H1 (cell line): ENCODE results near the gene CRYGD. TPM values are rescaled to one million over a fixed set of nuclear protein-coding genes. Genes with fewer than 3 reads are reported as not detected.

ENCODE experiments used
- CTCF ChIA-PET: fragments of 300-600 bp; sonication (Branson Sonifier 250); formaldehyde crosslinking; loops from one replicate; lab custom pipeline; 2021; ENCODE audit not compliant: partially characterized antibody; lab: Charles Lee
- POLR2A ChIA-PET: fragments of 300-600 bp; sonication (Branson Sonifier 250); formaldehyde crosslinking; loops from one replicate; lab custom pipeline; 2021; ENCODE audit warnings: inconsistent platforms; ENCODE audit not compliant: partially characterized antibody; lab: Charles Lee
- DNase-seq, 2 experiments: peaks; one replicate each; pipeline versions ENCODE4 v3.0.0 to v3.0.0-alpha.2; 2010 to 2022; ENCODE audit warnings: low spot score in 2 of 2, low read depth in 1 of 2, mixed read lengths in 1 of 2
- FAIRE-seq: peaks from 2 replicates; lab custom pipeline; 2011; peaks lifted over from hg19 to GRCh38; lab: Jason Lieb, UNC
- H2AFZ ChIP-seq: 2 replicates; pipeline ENCODE4 v1.8.1; 2012; ENCODE audit warnings: low read length, inconsistent platforms
- H2AK5ac ChIP-seq: 2 replicates; pipeline ENCODE4 v1.6.1; 2013; ENCODE audit warnings: low read depth, low read length
- H2BK120ac ChIP-seq: replicated peaks from 2 replicates; pipeline ENCODE3; 2013; ENCODE audit warnings: low read depth, low read length, inconsistent platforms
- H2BK12ac ChIP-seq: 2 replicates; pipeline ENCODE4 v1.6.1; 2013; ENCODE audit warnings: low read depth, low read length
- H2BK15ac ChIP-seq: 2 replicates; pipeline ENCODE4 v1.6.1; 2013; ENCODE audit warnings: low read length
- H2BK20ac ChIP-seq: 2 replicates; pipeline ENCODE4 v1.6.1; 2013; ENCODE audit warnings: low read length
- H2BK5ac ChIP-seq: 2 replicates; pipeline ENCODE4 v1.6.1; 2013; ENCODE audit warnings: low read depth, low read length
- H3K14ac ChIP-seq: 2 replicates; pipeline ENCODE4 v1.6.1; 2013; ENCODE audit warnings: inconsistent platforms; ENCODE audit not compliant: insufficient read length
- H3K18ac ChIP-seq: 2 replicates; pipeline ENCODE4 v1.6.1; 2013; ENCODE audit warnings: low read length; ENCODE audit errors: extremely low read depth
- H3K23ac ChIP-seq: 2 replicates; pipeline ENCODE4 v1.6.1; 2013; ENCODE audit warnings: inconsistent platforms; ENCODE audit not compliant: insufficient read length
- H3K23me2 ChIP-seq: 2 replicates; pipeline ENCODE4 v1.6.1; 2013; ENCODE audit warnings: low read depth, low read length
- H3K27ac ChIP-seq: 2 replicates; pipeline ENCODE4 v1.6.1; 2011; ENCODE audit warnings: low read depth, low read length, inconsistent platforms
- H3K27me3 ChIP-seq, 4 experiments: replicated peaks in 1 of 4; 1 replicate in 1 of 4; 2 replicates in 3 of 4; pipeline versions ENCODE4 v1.6.1 to v1.8.1; 2011 to 2013; ENCODE audit warnings: low read length in 3 of 4, mild to moderate bottlenecking in 3 of 4, inconsistent platforms in 2 of 4, mixed read lengths in 2 of 4, moderate library complexity in 1 of 4; ENCODE audit not compliant: control insufficient read depth in 3 of 4, insufficient read depth in 3 of 4; ENCODE audit errors: extremely low read depth in 1 of 4
- H3K36me3 ChIP-seq, 4 experiments: 2 replicates each; pipeline versions ENCODE4 v1.6.1 to v1.8.1; 2011 to 2013; ENCODE audit warnings: mild to moderate bottlenecking in 4 of 4, low read length in 3 of 4, moderate library complexity in 2 of 4, control low read depth in 1 of 4, inconsistent platforms in 1 of 4; ENCODE audit not compliant: insufficient read depth in 4 of 4, control insufficient read depth in 2 of 4
- H3K4ac ChIP-seq: replicated peaks from 2 replicates; pipeline ENCODE3; 2013; ENCODE audit warnings: low read length, low read depth, mixed read lengths, inconsistent platforms; ENCODE audit not compliant: insufficient read length
- H3K4me1 ChIP-seq, 4 experiments: replicated peaks in 1 of 4; 1 replicate in 1 of 4; 2 replicates in 3 of 4; pipeline versions ENCODE4 v1.6.1 to v1.8.1; 2011 to 2013; ENCODE audit warnings: low read length in 3 of 4, inconsistent platforms in 2 of 4, mixed read lengths in 1 of 4; ENCODE audit not compliant: insufficient read depth in 4 of 4, control insufficient read depth in 3 of 4
- H3K4me2 ChIP-seq, 2 experiments: 2 replicates each; pipeline versions ENCODE4 v1.6.1 to v1.8.1; 2011 to 2013; ENCODE audit warnings: low read depth in 2 of 2, low read length in 2 of 2, control low read depth in 1 of 2, inconsistent platforms in 1 of 2, mild to moderate bottlenecking in 1 of 2; ENCODE audit not compliant: insufficient read depth in 1 of 2
- H3K4me3 ChIP-seq, 4 experiments: fragments of 200-600, 300-600 bp in 1 of 4; sonication (generic), shearing (Covaris generic), sonication (Bioruptor Twin) in 1 of 4; 2 replicates each; pipeline versions ENCODE4 v1.5.1 to v1.8.1; 2011 to 2016; ENCODE audit warnings: low read length in 4 of 4, low read depth in 3 of 4, control low read depth in 2 of 4, inconsistent platforms in 2 of 4, mild to moderate bottlenecking in 2 of 4, mixed read lengths in 1 of 4, moderate library complexity in 1 of 4; ENCODE audit not compliant: insufficient read depth in 2 of 4; ENCODE audit errors: extremely low read depth in 1 of 4
- H3K56ac ChIP-seq: replicated peaks from 2 replicates; pipeline ENCODE3; 2013; ENCODE audit warnings: low read depth, mild to moderate bottlenecking, mixed read lengths, low read length, inconsistent platforms; ENCODE audit not compliant: insufficient read length
- H3K79me1 ChIP-seq: 2 replicates; pipeline ENCODE4 v1.6.1; 2013; ENCODE audit warnings: low read depth, low read length, control low read depth
- H3K79me2 ChIP-seq, 2 experiments: 2 replicates each; pipeline versions ENCODE4 v1.6.1 to v1.8.1; 2012 to 2013; ENCODE audit warnings: low read length in 2 of 2, mild to moderate bottlenecking in 2 of 2, inconsistent platforms in 1 of 2; ENCODE audit not compliant: insufficient read depth in 2 of 2, control insufficient read depth in 1 of 2
- H3K9ac ChIP-seq, 4 experiments: replicated peaks in 1 of 4; 1 replicate in 1 of 4; 2 replicates in 3 of 4; pipeline versions ENCODE4 v1.6.1 to v1.8.1; 2011 to 2013; ENCODE audit warnings: low read depth in 3 of 4, low read length in 3 of 4, control low read depth in 2 of 4, mild to moderate bottlenecking in 2 of 4, moderate library complexity in 2 of 4, inconsistent platforms in 1 of 4; ENCODE audit errors: extremely low read depth in 1 of 4
- H3K9me3 ChIP-seq, 2 experiments: 2 replicates each; pipeline versions ENCODE4 v1.6.1 to v1.8.1; 2012 to 2013; ENCODE audit warnings: mild to moderate bottlenecking in 2 of 2, moderate library complexity in 2 of 2, control low read depth in 1 of 2, inconsistent platforms in 1 of 2, low read depth in 1 of 2, low read length in 1 of 2, mixed read lengths in 1 of 2; ENCODE audit not compliant: insufficient read depth in 2 of 2
- H4K20me1 ChIP-seq, 2 experiments: replicated peaks in 1 of 2; 2 replicates each; pipeline versions ENCODE3 to v1.8.1; 2011 to 2013; ENCODE audit warnings: inconsistent platforms in 2 of 2, low read length in 2 of 2, mild to moderate bottlenecking in 1 of 2; ENCODE audit not compliant: insufficient read depth in 2 of 2, control insufficient read depth in 1 of 2
- H4K5ac ChIP-seq: 2 replicates; pipeline ENCODE4 v1.6.1; 2013; ENCODE audit warnings: low read length, low read depth, mixed read lengths, inconsistent platforms; ENCODE audit not compliant: insufficient read length
- H4K8ac ChIP-seq: 2 replicates; pipeline ENCODE4 v1.8.0; 2013; ENCODE audit warnings: mild to moderate bottlenecking, moderate library complexity, low read length, inconsistent platforms; ENCODE audit not compliant: insufficient read depth; ENCODE audit errors: extremely low read depth
- H4K91ac ChIP-seq: replicated peaks from 2 replicates; pipeline ENCODE3; 2013; ENCODE audit warnings: low read length, mixed read lengths, inconsistent platforms; ENCODE audit not compliant: insufficient read length
- CHD1 ChIP-seq: IDR thresholded peaks from 2 replicates; pipeline ENCODE4 v1.6.1; 2012; ENCODE audit warnings: low read depth, low read length, improper control_type of control experiment
- WGBS, 2 experiments: shearing (Covaris generic) in 1 of 2; methylation state at CpG; one replicate each; pipeline versions ENCODE4 v1.1.6 to v1.1.7; 2013 to 2015; ENCODE audit warnings: low lambda C conversion rate in 2 of 2, mixed read lengths in 2 of 2, inconsistent platforms in 1 of 2, low coverage in 1 of 2, missing lambda C conversion rate in 1 of 2; ENCODE audit not compliant: insufficient replicate concordance in 2 of 2, insufficient coverage in 1 of 2, insufficient read length in 1 of 2; ENCODE audit errors: extremely low coverage in 1 of 2, missing lambda C conversion rate in 1 of 2; 5-methylcytosine and 5-hydroxymethylcytosine counted together
- polyA plus RNA-seq, 7 experiments: library from polyadenylated mRNA; depleted of rRNA in 3 of 7; stranded (reverse) in 5 of 7; unstranded in 2 of 7; fragments of >200 nt in 5 of 7; fragments of 200-250 nt in 2 of 7; gene quantifications; 1 replicate in 5 of 7; 2 replicates in 1 of 7; 4 replicates in 1 of 7; pipeline versions ENCODE4 v1.2.1 to v1.2.3, GENCODE V29; 2011 to 2013; ENCODE audit warnings: missing spikeins in 2 of 7, mixed read lengths in 2 of 7
- total RNA-seq: library from RNA; stranded (reverse); fragmentation: NEBNext Ultra II Directional; extraction: Animal tissue kit (Norgen Biotek cat#: 25700); gene quantifications from 2 replicates; pipeline ENCODE4 v1.2.1, GENCODE V29; 2021

CRYGD gene
- total and polyA plus RNA-seq, 2 of the 8 experiments (the other 6 are each of a cell fraction or from before 2014, with no cell fraction given) = 2.9 to 7.1 TPM

DNA sequence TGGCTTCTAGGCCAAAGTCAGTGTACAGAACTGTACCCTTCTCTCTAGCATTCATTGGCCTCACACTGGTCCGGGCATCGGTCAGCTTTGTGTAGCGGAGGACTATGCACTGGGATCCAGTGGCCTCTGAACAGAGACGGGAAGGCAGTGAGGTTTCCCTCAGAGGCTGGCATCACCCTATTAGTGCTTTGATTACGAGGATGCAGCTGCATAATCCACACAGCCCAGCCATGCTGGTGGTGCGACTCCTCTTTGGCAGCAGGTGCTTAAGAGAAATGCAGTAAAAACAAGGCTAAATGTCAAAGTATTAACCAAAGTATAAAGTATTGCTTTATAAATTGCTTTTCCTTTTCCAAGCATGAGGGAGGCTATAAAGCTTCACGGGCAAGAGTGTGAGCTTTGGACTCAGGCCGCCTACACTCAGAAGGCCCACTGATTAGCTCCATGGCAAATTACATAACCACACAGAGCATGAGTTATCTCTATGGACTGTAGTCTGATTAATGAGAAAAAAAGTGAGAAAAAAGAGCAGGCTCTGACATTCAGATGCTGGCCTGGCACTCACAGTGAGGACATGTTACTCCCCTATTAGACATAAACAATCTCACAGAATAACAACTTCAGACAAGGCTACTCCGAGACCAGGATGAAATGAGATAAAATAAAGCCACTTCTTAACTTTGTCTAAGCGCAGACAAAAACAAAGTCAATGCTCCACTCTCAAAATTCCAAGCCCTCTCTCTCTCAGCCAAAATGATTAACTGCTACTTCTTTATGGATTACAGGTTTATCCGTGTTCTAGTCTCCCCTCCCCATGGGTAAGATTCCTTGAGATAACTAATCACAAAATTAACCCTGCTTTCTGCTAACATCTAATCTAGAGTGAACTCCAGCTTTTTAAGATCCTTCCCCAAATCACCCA lies 11.7 kb upstream of the CRYGD start:
- Histone ChIP-seq H3K4ac (no peak overlapping the region), H3K27me3 (no peaks in the 10 kb centered on the region), H2BK15ac (no peak overlapping the region), H2BK12ac (no peak overlapping the region), H3K79me1 (no peaks in the 10 kb centered on the region), H3K14ac (no peak overlapping the region), H2BK5ac (no peak overlapping the region), H3K23me2 (no peaks in the 10 kb centered on the region), H3K36me3 (no peaks in the 10 kb centered on the region), H3K9ac (no peak overlapping the region), H3K56ac (no peak overlapping the region), H3K23ac (no peak overlapping the region), H3K4me2 (no peak overlapping the region), H3K4me3 (no peak overlapping the region), H4K5ac (no peak overlapping the region), H2BK20ac (no peak overlapping the region), H2AK5ac (no peak overlapping the region), H3K4me1 (no peaks in the 10 kb centered on the region), H4K91ac (no peak overlapping the region), H3K18ac (no peak overlapping the region), H3K27ac (no peak overlapping the region), H2BK120ac (no peak overlapping the region), H2AFZ (peak overlapping the region; percentile 58; the same call in 1 of the 2 replicates), H3K79me2 (no peaks in the 10 kb centered on the region), H4K8ac (no peak overlapping the region), H4K20me1 (no peaks in the 10 kb centered on the region), H3K9me3 (no peaks in the 10 kb centered on the region; a peak in 1 of 4 replicates)
- FAIRE-seq (no peak), DNase-seq (no peak)
- CTCF ChIA-PET = interaction anchor here (0.6 to 2.7 kb wide), 6 partner anchors 10 to 293 kb away, joined by 3 to 10 read pairs (median 3); no protein-coding TSS in a partner anchor
- POLR2A ChIA-PET = no interaction called here
- 90% methylated on average over 11 of the region's 11 CpGs; no CpG with 5 or more reads in 1 of the 2 experiments for WGBS, 2 experiments
- TF ChIP-seq CHD1 = no peak
